Measurements from ENCODE around the gene ZDHHC18.

DNA sequence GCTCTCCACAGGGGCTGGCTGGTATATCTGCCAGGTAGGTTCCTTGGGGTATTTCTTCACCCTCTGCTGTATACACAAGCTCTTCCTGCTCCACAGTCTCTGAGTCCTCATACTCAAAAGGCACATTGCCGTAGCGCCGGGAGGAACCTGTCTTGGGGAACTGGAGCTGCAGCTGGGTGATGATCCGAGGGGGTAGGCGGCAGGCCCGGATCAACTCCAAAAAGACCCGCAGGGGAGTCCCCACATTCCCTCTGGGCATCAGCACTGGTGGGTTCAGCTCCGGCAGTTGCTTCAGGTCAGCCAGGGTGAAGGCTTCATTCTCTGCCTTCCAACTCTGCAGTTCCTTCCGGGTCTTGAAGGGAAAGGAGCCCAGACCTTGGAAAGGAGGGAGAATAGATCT is 70.9 kb downstream of the ZDHHC18 start:
- TF ChIP-seq, protein P1, sequence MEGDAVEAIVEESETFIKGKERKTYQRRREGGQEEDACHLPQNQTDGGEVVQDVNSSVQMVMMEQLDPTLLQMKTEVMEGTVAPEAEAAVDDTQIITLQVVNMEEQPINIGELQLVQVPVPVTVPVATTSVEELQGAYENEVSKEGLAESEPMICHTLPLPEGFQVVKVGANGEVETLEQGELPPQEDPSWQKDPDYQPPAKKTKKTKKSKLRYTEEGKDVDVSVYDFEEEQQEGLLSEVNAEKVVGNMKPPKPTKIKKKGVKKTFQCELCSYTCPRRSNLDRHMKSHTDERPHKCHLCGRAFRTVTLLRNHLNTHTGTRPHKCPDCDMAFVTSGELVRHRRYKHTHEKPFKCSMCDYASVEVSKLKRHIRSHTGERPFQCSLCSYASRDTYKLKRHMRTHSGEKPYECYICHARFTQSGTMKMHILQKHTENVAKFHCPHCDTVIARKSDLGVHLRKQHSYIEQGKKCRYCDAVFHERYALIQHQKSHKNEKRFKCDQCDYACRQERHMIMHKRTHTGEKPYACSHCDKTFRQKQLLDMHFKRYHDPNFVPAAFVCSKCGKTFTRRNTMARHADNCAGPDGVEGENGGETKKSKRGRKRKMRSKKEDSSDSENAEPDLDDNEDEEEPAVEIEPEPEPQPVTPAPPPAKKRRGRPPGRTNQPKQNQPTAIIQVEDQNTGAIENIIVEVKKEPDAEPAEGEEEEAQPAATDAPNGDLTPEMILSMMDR (IDR thresholded peaks at IDR 0.05; ENCODE audit: low read depth, low read length) = no peak
- TF ChIP-seq EZH2phosphoT487 (IDR thresholded peaks at IDR 0.05; ENCODE audit: low read depth) = no peak

Measured in OCI-LY3 (cell line).